HG03196 (cell line): ENCODE results near the gene ABHD12.
"Not testable (repeated sequence)": the region's sequence is repeated elsewhere in the genome, so short reads cannot be mapped to it uniquely, and the experiment has no call there.

Source experiments
- ATAC-seq: cut with Tn5 transposase; IDR thresholded peaks from one replicate; pipeline ENCODE4 v1.9.1; 2021; ENCODE audit not compliant: unreplicated experiment

ABHD12 gene

GRCh38 chr20:25390538-25391528 is at the start of gene ABHD12:
ABHD12 (minus strand) TSS chr20:25390835; CDS start chr20:25390703, 132 bp downstream.
- ATAC-seq: peak; percentile 92

- ATAC-seq: no peak
These were observed 48.7 kb upstream of the ABHD12 start for GRCh38 chr20:25439328-25439727.

- no peak for ATAC-seq
These were observed 46.5 kb upstream of the ABHD12 start for GRCh38 chr20:25437153-25437581.

- ATAC-seq: no peak
These were observed 33.9 kb upstream of the ABHD12 start for GRCh38 chr20:25424536-25424935.

- no peak for ATAC-seq
These were observed 31.4 kb upstream of the ABHD12 start for GRCh38 chr20:25422032-25422431.

- ATAC-seq: no peak
These were observed 30.5 kb upstream of the ABHD12 start for GRCh38 chr20:25421102-25421501.

- ATAC-seq: no peak
These were observed 28.1 kb upstream of the ABHD12 start for GRCh38 chr20:25418776-25419175.

GRCh38 chr20:25408890-25409289 is 18.3 kb upstream of the ABHD12 start:
- no peak for ATAC-seq

GRCh38 chr20:25408170-25408547 is 17.5 kb upstream of the ABHD12 start:
- ATAC-seq: no peak

GRCh38 chr20:25407311-25408169 is 16.9 kb upstream of the ABHD12 start, which contains the start of gene GINS1:
GINS1 (plus strand) TSS chr20:25407673; CDS start chr20:25407821, 148 bp downstream.
- ATAC-seq: peak; percentile 86

- no peak for ATAC-seq
These were observed 11.9 kb upstream of the ABHD12 start for GRCh38 chr20:25402583-25402982.

GRCh38 chr20:25400291-25400732 is 9.7 kb upstream of the ABHD12 start:
- not testable (repeated sequence) for ATAC-seq

GRCh38 chr20:25399037-25399430 is 8.4 kb upstream of the ABHD12 start:
- no peak for ATAC-seq

GRCh38 chr20:25398376-25399036 is 7.9 kb upstream of the ABHD12 start:
- no peak for ATAC-seq

- ATAC-seq: no peak
These were observed 7.2 kb upstream of the ABHD12 start for GRCh38 chr20:25397821-25398220.

- no peak for ATAC-seq
These were observed 6.5 kb upstream of the ABHD12 start for GRCh38 chr20:25397096-25397495.

- no peak for ATAC-seq
These were observed 4.4 kb upstream of the ABHD12 start for GRCh38 chr20:25394996-25395395.

GRCh38 chr20:25394276-25394675 is 3.6 kb upstream of the ABHD12 start:
- ATAC-seq: no peak

GRCh38 chr20:25389858-25390537 is 637 bp downstream of the ABHD12 start:
- peak; percentile 28 for ATAC-seq

GRCh38 chr20:25389401-25389857 is 1.2 kb downstream of the ABHD12 start:
- ATAC-seq: peak; percentile 8
